ENCODE results near the gene DAGLB. TPM values are rescaled to one million over a fixed set of nuclear protein-coding genes. Genes with fewer than 3 reads are reported as not detected.

DAGLB gene
- total and polyA plus RNA-seq, 2 of the 4 experiments (the other 2 are of a cell fraction), result 23.4 to 33.5 TPM

GRCh38 chr7:6442114-6442513 lies 5.6 kb downstream of the DAGLB start:
- intact Hi-C loops (cut with micrococcal nuclease), result no loop called here
- no TSS peak for BruUV-seq (replicated peaks)
- no peak for ATAC-seq (ENCODE audit: low read depth)

More at GRCh38 chr7:6442114-6442513, 5.6 kb downstream of the DAGLB start:
- CTCF ChIA-PET, result no interaction called here
- peak overlapping the region; percentile 15; the same call in 1 of the 2 replicates for H3K4me2 ChIP-seq (ENCODE audit: low read depth, low read length)
- dilution Hi-C loops (cut with HindIII; ENCODE audit: low sequenced_read_pairs, unreplicated experiment) (no loop called here), in situ Hi-C loops (cut with MboI; ENCODE audit: low sequenced_read_pairs) (no loop called here)
- H3K27me3 ChIP-seq (ENCODE audit: control insufficient read depth, insufficient read depth, low read length), result no peaks in the 10 kb centered on the region
- DNase-seq, result peak; percentile 80
- POLR2A ChIA-PET (ENCODE audit: unreplicated experiment), result no interaction called here
- no peak overlapping the region for H2AFZ ChIP-seq (replicated peaks; ENCODE audit: low read length, poor library complexity)
- H2BK20ac ChIP-seq (ENCODE audit: low read depth, low read length), result peak overlapping the region; percentile 83
- H4K20me1 ChIP-seq (ENCODE audit: insufficient read depth, low read length), result peaks cover 25% of the 10 kb centered on the region
- peak overlapping the region; percentile 9; the same call in 1 of the 2 replicates for H4K5ac ChIP-seq (ENCODE audit: low read depth, low read length)
- peak overlapping the region; percentile 68 for H3K27ac ChIP-seq (ENCODE audit: insufficient read depth, low read length)
- H3K23ac ChIP-seq (ENCODE audit: low read depth, low read length), result peak overlapping the region; percentile 95; the same call in 1 of the 2 replicates
- WGBS, 2 experiments (ENCODE audit: extremely low coverage in 2 of 2, insufficient read length in 1 of 2), result no CpG with 5 or more reads among the region's 10 CpGs
- H3K79me1 ChIP-seq (ENCODE audit: low read depth in 1 of 2, low read length in 2 of 2), result peaks cover 26 to 74% of the 10 kb centered on the region in 2 experiments
- H2AK5ac ChIP-seq (ENCODE audit: low read depth, low read length), result peak overlapping the region; percentile 96
- H3K4ac ChIP-seq (ENCODE audit: low read depth, low read length), result peak overlapping the region; percentile 90
- peak overlapping the region; percentile 96; the same call in 2 of the 3 replicates for H2BK15ac ChIP-seq (ENCODE audit: low read depth, low read length)
- no peak overlapping the region for H2AK9ac ChIP-seq (replicated peaks; ENCODE audit: low read depth, low read length, poor library complexity)
- H3K9me3 ChIP-seq (ENCODE audit: control insufficient read depth, insufficient read depth, low read length), result no peaks in the 10 kb centered on the region
- peak overlapping the region; percentile 61 for H2BK5ac ChIP-seq (ENCODE audit: low read depth, low read length, poor library complexity, severe bottlenecking)
- H4K8ac ChIP-seq (ENCODE audit: low read depth in 2 of 2, low read length in 2 of 2), result peak overlapping the region; percentile 39 to 90; a peak in 3 of 4 replicates
- H3K36me3 ChIP-seq (ENCODE audit: control insufficient read depth, insufficient read depth, low read length), result peaks cover 17% of the 10 kb centered on the region
- H3K56ac ChIP-seq (ENCODE audit: extremely low read depth, insufficient read depth, low read length), result no peak overlapping the region
- peak overlapping the region; percentile 80 for H4K91ac ChIP-seq (ENCODE audit: insufficient read depth, low read depth, low read length)
- TF ChIP-seq ELK1 (IDR thresholded peaks at IDR 0.05; ENCODE audit: borderline replicate concordance, low read depth, low read length), result no peak
- TF ChIP-seq MXI1 (IDR thresholded peaks at IDR 0.05; ENCODE audit: borderline replicate concordance, low read depth, low read length), result no peak
- no peak for TF ChIP-seq RAD21 (IDR thresholded peaks at IDR 0.05; ENCODE audit: low read length)
- TF ChIP-seq, protein P1, sequence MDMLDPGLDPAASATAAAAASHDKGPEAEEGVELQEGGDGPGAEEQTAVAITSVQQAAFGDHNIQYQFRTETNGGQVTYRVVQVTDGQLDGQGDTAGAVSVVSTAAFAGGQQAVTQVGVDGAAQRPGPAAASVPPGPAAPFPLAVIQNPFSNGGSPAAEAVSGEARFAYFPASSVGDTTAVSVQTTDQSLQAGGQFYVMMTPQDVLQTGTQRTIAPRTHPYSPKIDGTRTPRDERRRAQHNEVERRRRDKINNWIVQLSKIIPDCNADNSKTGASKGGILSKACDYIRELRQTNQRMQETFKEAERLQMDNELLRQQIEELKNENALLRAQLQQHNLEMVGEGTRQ (IDR thresholded peaks at IDR 0.05; ENCODE audit: low read depth, low read length), result 0 out of 2 replicates have a peak, but pooled peaks have one; percentile 43
- no peak for TF ChIP-seq SMC3 (IDR thresholded peaks at IDR 0.05; ENCODE audit: low read depth, low read length)
- TF ChIP-seq POLR2A (IDR thresholded peaks at IDR 0.05; ENCODE audit: low read depth, low read length), result no peak
- TF ChIP-seq MAZ (IDR thresholded peaks at IDR 0.05; ENCODE audit: borderline replicate concordance, low read depth, low read length), result no peak
- TF ChIP-seq BHLHE40 (IDR thresholded peaks at IDR 0.05; ENCODE audit: low read depth, low read length), result no peak
- peak; percentile 83 for TF ChIP-seq CEBPB (IDR thresholded peaks at IDR 0.05; ENCODE audit: low read depth, low read length)
- no peak for TF ChIP-seq RFX5 (IDR thresholded peaks at IDR 0.05; ENCODE audit: low read depth, low read length)
- TF ChIP-seq CTCF (conservative IDR thresholded peaks at IDR 0.05; ENCODE audit: low read depth, low read length), result no peak
- H3K18ac ChIP-seq (ENCODE audit: low read depth, low read length), result peak overlapping the region; percentile 43; the same call in 1 of the 2 replicates
- H3K4me1 ChIP-seq (ENCODE audit: control insufficient read depth, insufficient read depth, low read length), result peaks cover 21% of the 10 kb centered on the region
- peak overlapping the region; percentile 87 for H3K14ac ChIP-seq (replicated peaks; ENCODE audit: low read depth, low read length)
- peak overlapping the region; percentile 92 for H2BK120ac ChIP-seq (ENCODE audit: low read depth, low read length)
- peaks cover 29% of the 10 kb centered on the region for H3K9me1 ChIP-seq (ENCODE audit: insufficient read depth, low read length)
- no peak overlapping the region for H3K9ac ChIP-seq (ENCODE audit: low read depth, low read length)
- no peak overlapping the region for H3K4me3 ChIP-seq (ENCODE audit: insufficient read depth, low read depth, low read length)

Measured in IMR-90 (cell line).